LHCN-M2 (cell line): Measurements from ENCODE around the gene UGT1A10. TPM values are rescaled to one million over a fixed set of nuclear protein-coding genes. Genes with fewer than 3 reads are reported as not detected.

Experiments used
- DNase-seq: peaks from one replicate; pipeline ENCODE4 v3.0.0-alpha.2; 2012; ENCODE audit warnings: low read depth
- total RNA-seq: library from RNA; depleted of rRNA; stranded (reverse); fragments of >200 nt; gene quantifications from 2 replicates; pipeline ENCODE4 v1.2.3, GENCODE V29; 2014

Gene UGT1A10
- total RNA-seq, 1 experiment from 2014 or later: not detected

GRCh38 chr2:233769260-233769659, 133.0 kb downstream of the UGT1A10 start:
- DNase-seq: no peak

GRCh38 chr2:233772153-233772552, 135.9 kb downstream of the UGT1A10 start:
- DNase-seq: no peak

GRCh38 chr2:233772583-233772982, 136.3 kb downstream of the UGT1A10 start:
- no peak for DNase-seq

- DNase-seq: no peak
These were observed 137.6 kb downstream of the UGT1A10 start for GRCh38 chr2:233773854-233774253.

GRCh38 chr2:233775414-233775813, 139.2 kb downstream of the UGT1A10 start:
- DNase-seq: no peak

GRCh38 chr2:233778030-233778429, 141.8 kb downstream of the UGT1A10 start, which contains the start of gene MROH2A:
MROH2A (plus strand) TSS chr2:233778330; CDS start chr2:233779359, 1,029 bp downstream.
- DNase-seq: no peak

GRCh38 chr2:233779722-233780121, 143.5 kb downstream of the UGT1A10 start:
- DNase-seq: no peak

GRCh38 chr2:233780771-233781170, 144.5 kb downstream of the UGT1A10 start:
- DNase-seq: no peak

- DNase-seq: no peak
These were observed 153.3 kb downstream of the UGT1A10 start for GRCh38 chr2:233789554-233789953.

GRCh38 chr2:233791151-233791882, 155.1 kb downstream of the UGT1A10 start:
- DNase-seq: no peak

GRCh38 chr2:233791883-233792329, 155.7 kb downstream of the UGT1A10 start:
- DNase-seq: no peak

- no peak for DNase-seq
These were observed 156.5 kb downstream of the UGT1A10 start for GRCh38 chr2:233792720-233793119.

GRCh38 chr2:233793465-233794127, 157.3 kb downstream of the UGT1A10 start:
- DNase-seq: no peak

- no peak for DNase-seq
These were observed 157.9 kb downstream of the UGT1A10 start for GRCh38 chr2:233794128-233794658.

- DNase-seq: no peak
These were observed 159.5 kb downstream of the UGT1A10 start for GRCh38 chr2:233795735-233796171.

GRCh38 chr2:233796254-233796653, 160.0 kb downstream of the UGT1A10 start:
- no peak for DNase-seq

GRCh38 chr2:233798335-233799086, 162.3 kb downstream of the UGT1A10 start:
- DNase-seq: no peak

- DNase-seq: no peak
These were observed 162.9 kb downstream of the UGT1A10 start for GRCh38 chr2:233799087-233799665.

GRCh38 chr2:233799716-233800115, 163.5 kb downstream of the UGT1A10 start:
- DNase-seq: no peak

GRCh38 chr2:233800208-233800607, 164.0 kb downstream of the UGT1A10 start:
- no peak for DNase-seq

- no peak for DNase-seq
These were observed 165.3 kb downstream of the UGT1A10 start for GRCh38 chr2:233801357-233802131.
